RWPE2 (cell line): ENCODE results near the gene FOXK2.
"Not testable (repeated sequence)": the region's sequence is repeated elsewhere in the genome, so short reads cannot be mapped to it uniquely, and the experiment has no call there.

ENCODE experiments used
- ATAC-seq: fragments of 200-7000 bp; cut with Tn5 transposase; 3 replicates; pipeline ENCODE4 v1.9.1; 2021; ENCODE audit warnings: low read depth
- DNase-seq: peaks from one replicate; pipeline ENCODE4 v3.0.0-alpha.2; 2020; ENCODE audit warnings: low spot score
- H3K27ac ChIP-seq: fragments of 450-650 bp; 2 replicates; pipeline ENCODE4 v1.5.1; 2017; ENCODE audit warnings: mild to moderate bottlenecking; ENCODE audit not compliant: poor library complexity, severe bottlenecking
- H3K27me3 ChIP-seq: fragments of 250-450 bp; sonication (Bioruptor Pico); 2 replicates; pipeline ENCODE4 v1.5.1; 2021; ENCODE audit warnings: mild to moderate bottlenecking, moderate library complexity; ENCODE audit not compliant: insufficient read depth, poor library complexity, severe bottlenecking
- H3K36me3 ChIP-seq: fragments of 250-450 bp; sonication (Bioruptor Pico); 2 replicates; pipeline ENCODE4 v1.5.1; 2020; ENCODE audit warnings: low read depth, mild to moderate bottlenecking, moderate library complexity
- H3K4me1 ChIP-seq: fragments of 250-450 bp; sonication (Bioruptor Pico); 2 replicates; pipeline ENCODE4 v1.5.1; 2021; ENCODE audit warnings: mild to moderate bottlenecking, moderate library complexity; ENCODE audit not compliant: insufficient read depth, poor library complexity, severe bottlenecking
- H3K4me3 ChIP-seq: fragments of 250-450 bp; sonication (Bioruptor Pico); 2 replicates; pipeline ENCODE4 v1.5.1; 2021; ENCODE audit warnings: mild to moderate bottlenecking, moderate library complexity; ENCODE audit not compliant: severe bottlenecking
- H3K9me3 ChIP-seq: fragments of 250-450 bp; sonication (Bioruptor Pico); 2 replicates; pipeline ENCODE4 v1.5.1; 2021; ENCODE audit warnings: mild to moderate bottlenecking, moderate library complexity; ENCODE audit not compliant: severe bottlenecking
- CTCF ChIP-seq: fragments of 450-650 bp; IDR thresholded peaks from one replicate; pipeline ENCODE4 v1.5.1; 2017; ENCODE audit warnings: mild to moderate bottlenecking, moderate library complexity; ENCODE audit not compliant: poor library complexity, severe bottlenecking

FOXK2 gene

DNA sequence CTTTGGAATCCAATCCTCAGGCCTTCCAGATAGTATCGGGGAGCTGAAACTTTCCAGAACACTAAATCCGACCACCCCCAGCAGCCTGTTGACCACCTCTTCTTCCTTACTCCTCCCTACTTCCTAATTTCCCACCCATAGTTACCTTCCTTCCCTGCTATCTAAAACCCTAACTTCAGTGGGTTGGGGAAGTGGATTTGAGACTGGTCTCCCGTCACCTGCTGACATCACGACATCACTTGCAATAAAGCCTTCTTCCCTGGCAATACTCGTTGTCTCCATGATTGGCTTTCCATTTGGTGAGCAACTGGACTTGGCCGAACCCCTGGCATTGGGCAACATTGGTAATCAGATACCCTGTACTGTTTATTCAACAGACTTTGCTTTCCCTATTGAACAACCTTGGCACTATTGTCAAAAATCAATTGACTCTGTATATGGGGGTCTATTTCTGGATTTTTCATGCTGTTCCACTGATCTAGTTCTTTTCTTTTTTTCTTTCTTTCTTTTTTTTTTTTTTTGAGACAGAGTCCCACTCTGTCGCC is 11.8 kb upstream of the FOXK2 start:
- H3K4me3 ChIP-seq, result no peak overlapping the region
- no peak overlapping the region for H3K27ac ChIP-seq
- peaks cover 7% of the 10 kb centered on the region for H3K4me1 ChIP-seq
- no peaks in the 10 kb centered on the region for H3K36me3 ChIP-seq
- ATAC-seq, result no peak
- H3K9me3 ChIP-seq, result no peaks in the 10 kb centered on the region
- TF ChIP-seq CTCF, result no peak
- H3K27me3 ChIP-seq, result no peaks in the 10 kb centered on the region
- no peak for DNase-seq

DNA sequence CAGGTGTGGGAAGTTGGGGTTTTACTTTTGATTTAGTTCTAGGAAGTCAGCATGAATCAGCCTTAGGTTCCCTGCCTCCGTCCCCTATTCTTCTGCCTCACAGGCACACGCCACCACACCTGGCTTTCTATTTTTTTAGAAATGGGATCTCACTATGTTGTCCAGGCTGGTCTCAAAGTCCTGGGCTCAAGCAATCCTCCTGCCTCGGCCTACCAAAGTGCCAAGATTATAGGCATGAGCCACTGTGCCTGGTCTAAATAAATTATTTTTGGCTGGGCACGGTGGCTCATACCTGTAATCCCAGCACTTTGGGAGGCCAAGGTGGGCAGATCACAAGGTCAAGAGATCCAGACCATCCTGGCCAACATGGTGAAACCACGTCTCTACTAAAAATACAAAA is 7.9 kb upstream of the FOXK2 start:
- ATAC-seq, H3K4me3 ChIP-seq, H3K27ac ChIP-seq, H3K36me3 ChIP-seq, H3K4me1 ChIP-seq, H3K9me3 ChIP-seq, H3K27me3 ChIP-seq, DNase-seq: not testable (repeated sequence)

DNA sequence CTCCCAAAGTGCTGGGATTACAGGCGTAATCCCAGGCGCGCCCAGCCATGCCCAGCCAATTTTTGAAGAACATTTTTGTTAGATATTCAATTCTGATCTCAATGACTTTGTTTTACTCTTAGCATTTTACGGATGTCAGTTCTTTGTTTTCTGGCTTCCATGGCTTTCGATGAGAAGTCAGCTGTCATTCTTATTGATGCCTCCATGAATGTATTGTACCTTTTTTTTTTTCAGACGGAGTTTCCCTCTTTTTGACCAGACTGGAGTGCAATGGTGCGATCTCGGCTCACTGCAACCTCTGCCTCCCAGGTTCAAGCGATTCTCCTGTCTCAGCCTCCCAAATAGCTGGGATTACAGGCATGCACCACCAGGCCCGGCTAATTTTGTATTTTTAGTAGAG is 5.7 kb upstream of the FOXK2 start:
- H3K27me3 ChIP-seq, H3K36me3 ChIP-seq, DNase-seq, ATAC-seq, H3K4me1 ChIP-seq, H3K9me3 ChIP-seq, H3K27ac ChIP-seq, H3K4me3 ChIP-seq: not testable (repeated sequence)

DNA sequence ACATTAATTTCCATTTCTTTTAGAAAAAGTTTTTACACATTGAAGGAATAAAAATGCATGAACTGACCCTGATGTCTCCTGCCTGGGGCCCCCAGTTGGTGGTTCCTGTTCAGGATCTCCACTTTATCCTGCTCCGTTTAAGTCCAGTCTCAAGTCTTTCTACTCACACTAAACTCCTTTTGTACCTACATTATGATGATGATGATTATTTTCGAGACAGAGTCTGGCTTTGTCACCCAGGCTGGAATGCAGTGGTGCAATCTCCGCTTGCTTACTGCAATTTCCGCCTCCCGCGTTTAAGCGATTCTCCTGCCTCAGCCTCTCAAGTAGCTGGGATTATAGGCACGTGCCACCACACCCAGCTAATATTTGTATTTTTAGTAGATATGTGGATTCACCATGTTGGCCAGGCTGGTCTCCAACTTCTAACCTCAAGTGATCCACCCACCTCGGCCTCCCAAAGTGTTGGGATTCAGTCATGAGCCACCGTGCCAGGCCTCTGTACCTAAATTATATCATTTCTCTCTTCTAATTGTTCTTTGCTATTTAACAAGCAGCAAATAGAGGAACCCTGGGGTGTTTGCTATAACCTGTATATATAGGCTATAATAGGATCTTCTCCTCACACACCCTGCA is 2.2 kb upstream of the FOXK2 start:
- DNase-seq, result no peak
- peaks cover 13% of the 10 kb centered on the region for H3K4me1 ChIP-seq
- no peak for TF ChIP-seq CTCF
- H3K27me3 ChIP-seq, result no peaks in the 10 kb centered on the region
- H3K9me3 ChIP-seq, result no peaks in the 10 kb centered on the region
- H3K4me3 ChIP-seq, result no peak overlapping the region
- peaks cover 9% of the 10 kb centered on the region; the same call in 1 of the 2 replicates for H3K36me3 ChIP-seq
- ATAC-seq, result no peak
- peak overlapping the region; percentile 29 for H3K27ac ChIP-seq

GRCh38 chr17:82519971-82520903 is 705 bp downstream of the FOXK2 start:
- ATAC-seq (no peak; the same call in 2 of the 3 replicates), DNase-seq (no peak)
- no peak for TF ChIP-seq CTCF
- Histone ChIP-seq H3K27me3 (no peaks in the 10 kb centered on the region), H3K9me3 (no peaks in the 10 kb centered on the region), H3K36me3 (peaks cover 31% of the 10 kb centered on the region), H3K4me3 (peak overlapping the region; percentile 91), H3K27ac (peak overlapping the region; percentile 71), H3K4me1 (peaks cover 19% of the 10 kb centered on the region)
